ENCODE data around the gene MYLK4.

Gene MYLK4

DNA sequence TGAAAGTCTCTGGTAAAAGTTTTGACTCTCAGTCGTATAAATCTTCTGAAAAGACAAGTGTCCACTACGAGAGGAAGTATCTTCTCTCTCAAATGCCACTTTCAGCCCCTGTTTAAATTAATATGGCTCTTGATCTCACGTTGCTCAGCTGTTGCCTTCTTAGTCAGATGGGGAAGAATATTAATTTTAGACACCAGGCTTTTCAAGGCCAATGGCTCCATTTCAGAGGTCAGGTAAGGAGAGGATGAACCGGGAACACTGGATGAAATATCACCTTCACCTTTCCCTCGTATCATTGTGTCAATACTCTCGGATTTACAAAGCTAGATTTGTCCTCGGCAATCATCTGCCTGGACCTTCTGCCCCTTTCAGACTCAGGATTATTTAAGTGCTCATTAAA lies at the start of gene MYLK4:
Gene MYLK4 (minus strand): TSS at position 91 of the 400 bp plus-strand sequence. CDS start 1,628 bp downstream, outside the sequence.
- DNase-seq (ENCODE audit: low read depth, low spot score): no peak

DNA sequence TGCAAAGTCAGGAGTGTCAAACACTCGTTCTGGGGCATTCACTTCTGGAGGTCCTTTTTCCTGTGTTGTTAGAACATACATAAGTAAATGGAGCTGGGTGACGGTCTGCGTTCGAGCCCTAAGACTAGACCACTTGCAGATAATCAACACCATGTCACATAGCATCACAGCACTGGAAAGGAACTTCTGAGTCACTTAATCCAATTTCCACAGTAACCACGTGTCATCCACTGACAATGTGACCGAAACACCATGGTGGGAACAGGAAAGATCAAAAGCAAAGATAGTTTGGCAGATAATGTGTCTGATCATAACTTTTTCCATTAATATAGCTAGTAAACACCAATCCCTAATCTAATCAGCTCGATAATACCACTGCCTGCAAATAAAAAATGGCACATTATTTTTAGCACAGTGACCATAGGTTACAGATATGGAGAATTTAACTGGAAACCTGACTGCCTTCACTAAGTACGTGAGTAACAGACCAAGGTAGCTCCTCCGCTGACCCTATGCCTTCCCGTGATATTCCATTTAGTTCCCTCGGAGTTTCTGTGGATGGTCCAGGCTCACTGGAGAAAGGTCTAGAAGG lies 49.3 kb upstream of the MYLK4 start:
- no peak for DNase-seq (ENCODE audit: low read depth, low spot score)

DNA sequence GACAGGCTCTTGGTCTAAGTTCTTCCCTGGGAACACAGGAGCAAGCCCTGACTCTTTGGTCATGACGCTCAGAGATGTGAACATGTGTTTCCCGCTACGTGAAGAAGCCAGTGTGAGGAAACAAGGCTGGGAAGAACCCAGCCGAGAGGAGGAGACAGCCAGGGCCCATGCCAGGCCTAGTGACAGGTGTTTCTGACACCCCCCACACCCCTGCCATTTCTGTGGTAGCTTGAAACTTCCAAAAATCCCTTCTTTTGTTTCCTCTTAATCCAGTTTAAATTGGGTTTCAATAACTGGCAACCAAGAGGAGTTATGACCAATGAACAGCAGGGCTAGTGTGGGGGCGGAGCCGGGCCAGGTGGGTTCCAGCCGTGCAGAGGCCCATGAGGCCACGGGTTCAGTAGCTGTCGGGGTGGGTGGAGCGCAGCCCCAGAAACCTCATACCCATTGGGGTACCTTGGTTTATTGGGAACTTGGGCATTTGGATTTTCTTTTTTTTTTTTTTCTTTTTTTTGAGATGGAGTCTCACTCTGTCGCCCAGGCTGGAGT lies 47.9 kb upstream of the MYLK4 start:
- no peak for DNase-seq (ENCODE audit: low read depth, low spot score)

DNA sequence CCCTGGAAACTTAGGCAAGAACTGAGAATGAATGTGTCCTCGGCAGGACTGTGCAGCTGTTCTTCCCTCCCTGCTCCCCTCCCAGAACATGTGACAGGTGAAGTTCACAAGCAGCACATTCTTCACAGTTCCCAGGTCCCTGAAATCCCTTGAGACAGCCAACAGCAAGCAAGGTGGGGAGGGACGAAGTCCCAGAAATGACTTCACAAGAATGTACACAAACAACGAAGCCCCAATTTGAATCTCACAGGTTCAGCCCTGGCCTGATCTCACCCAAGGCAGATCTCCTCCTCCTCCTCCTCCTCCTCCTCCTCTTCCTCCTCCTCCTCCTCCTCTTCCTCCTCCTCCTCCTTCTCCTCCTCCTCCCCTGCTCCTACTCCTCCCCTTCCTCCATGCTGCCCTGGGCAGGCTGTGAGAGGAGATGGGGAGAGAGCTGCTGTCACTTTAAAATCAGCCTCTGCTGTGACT lies 46.9 kb upstream of the MYLK4 start:
- no peak for DNase-seq (ENCODE audit: low read depth, low spot score)

DNA sequence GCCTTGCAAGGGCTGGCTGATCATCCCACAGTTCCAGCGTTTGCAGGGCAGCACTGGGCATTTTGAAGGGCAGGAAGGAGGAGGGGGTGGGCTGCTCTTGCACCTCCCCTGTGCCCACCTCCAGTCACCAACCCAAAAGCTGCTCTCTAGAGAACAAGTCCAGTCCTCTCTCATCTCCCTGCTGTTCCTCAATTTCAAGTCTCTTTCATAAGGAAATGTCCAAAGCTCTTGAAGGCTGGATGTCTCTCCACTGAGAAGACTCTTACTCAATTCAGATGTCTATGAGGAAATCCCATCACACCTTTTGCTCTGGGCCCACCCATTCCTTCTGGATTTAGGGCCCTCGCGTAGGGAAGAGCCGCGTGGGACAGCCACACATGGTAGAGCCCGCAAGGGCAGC lies 46.1 kb upstream of the MYLK4 start:
- no peak for DNase-seq (ENCODE audit: low read depth, low spot score)

DNA sequence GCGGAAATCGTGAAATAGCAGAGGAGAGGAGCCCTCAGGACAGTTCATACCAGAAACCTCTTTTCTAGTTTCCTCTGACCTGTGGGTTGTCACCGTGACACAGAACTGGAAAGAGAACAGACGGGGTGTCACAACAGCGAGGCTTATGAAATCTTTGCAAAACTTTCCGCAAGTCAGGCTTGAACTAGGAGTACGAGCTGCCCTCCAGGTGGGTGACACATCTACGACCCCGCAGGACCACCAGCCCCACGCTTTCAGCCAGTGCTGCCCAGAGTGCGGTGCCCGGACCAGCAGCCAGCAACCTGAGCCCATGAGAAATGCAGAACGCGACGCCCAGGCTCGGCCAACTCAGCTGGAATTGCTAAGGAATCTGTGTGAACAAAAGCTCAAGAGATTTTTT lies 45.2 kb upstream of the MYLK4 start:
- no peak for DNase-seq (ENCODE audit: low read depth, low spot score)

DNA sequence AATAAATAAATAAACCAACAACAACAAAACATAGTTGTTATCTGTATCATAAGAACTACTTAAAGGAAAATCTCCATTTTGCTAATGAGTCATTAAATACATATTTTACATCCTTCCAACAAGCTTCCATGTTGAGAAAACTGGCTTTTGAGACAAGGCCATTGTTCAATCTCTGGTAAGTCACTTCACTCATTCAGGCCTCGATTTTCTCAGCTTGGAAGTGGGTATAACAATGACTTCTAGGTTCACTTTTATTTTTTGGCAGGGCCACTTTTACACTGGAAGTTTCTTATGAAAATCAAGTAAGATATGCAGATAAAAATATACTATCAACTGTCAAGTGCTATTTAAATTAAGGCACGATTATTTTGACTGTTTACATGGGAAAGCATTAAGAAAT lies 44.4 kb upstream of the MYLK4 start:
- no peak for DNase-seq (ENCODE audit: low read depth, low spot score)

DNA sequence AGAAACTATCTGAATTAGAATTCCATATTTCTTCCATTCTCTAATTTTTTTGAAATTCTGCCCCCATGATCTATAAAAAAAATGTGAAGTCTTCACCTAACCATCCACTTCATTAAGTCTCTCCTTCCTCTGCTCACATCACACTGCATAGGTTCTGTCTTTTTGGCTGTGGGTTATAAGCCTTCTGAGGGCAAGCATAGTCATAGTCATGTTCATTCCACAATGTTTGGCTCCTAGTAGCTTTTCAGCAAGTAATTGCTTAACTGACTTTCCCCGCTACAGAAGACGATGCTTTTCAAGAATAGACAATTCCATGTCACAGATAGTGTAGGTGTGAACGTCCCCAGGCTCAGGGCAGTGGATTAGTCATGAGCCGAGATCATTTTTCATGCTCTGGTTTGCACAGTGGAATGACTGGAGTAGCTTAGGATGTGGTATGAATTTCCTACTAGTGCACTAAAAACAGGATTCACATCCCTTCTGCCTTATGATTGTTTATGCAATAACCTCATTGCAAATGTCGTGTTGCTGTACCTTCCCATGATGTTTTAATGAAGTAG lies 43.5 kb upstream of the MYLK4 start:
- DNase-seq (ENCODE audit: low read depth, low spot score): no peak

DNA sequence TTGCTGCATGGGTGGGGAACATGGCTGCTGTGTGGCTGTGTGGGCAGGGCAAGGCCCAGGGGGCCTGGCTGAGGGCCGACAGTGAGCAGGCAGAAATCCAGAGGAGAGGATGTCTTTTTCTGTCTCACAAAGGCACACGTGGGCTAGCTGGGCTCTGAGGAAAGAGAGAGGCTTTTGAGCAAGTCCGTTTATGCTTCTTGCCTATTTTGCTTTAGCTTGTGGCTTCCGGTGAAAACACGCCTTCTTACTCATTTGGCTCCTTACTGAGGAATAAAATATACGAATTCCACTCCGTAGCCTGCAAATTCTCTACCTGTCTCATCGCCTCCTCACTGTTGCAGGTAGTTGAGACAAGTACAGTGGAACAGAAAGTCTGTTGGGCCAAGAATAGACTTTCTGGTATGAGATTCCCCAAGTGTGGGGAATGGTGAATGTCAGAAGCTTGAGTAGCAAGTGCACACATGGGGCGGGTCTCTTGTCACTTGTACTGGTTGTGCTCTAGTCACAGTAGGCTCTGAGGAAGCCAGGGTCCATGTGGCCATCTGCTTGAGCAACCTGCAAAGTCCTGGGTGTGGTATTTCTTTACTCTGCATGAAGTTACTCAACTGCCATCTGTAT lies 42.9 kb upstream of the MYLK4 start:
- no peak for DNase-seq (ENCODE audit: low read depth, low spot score)

DNA sequence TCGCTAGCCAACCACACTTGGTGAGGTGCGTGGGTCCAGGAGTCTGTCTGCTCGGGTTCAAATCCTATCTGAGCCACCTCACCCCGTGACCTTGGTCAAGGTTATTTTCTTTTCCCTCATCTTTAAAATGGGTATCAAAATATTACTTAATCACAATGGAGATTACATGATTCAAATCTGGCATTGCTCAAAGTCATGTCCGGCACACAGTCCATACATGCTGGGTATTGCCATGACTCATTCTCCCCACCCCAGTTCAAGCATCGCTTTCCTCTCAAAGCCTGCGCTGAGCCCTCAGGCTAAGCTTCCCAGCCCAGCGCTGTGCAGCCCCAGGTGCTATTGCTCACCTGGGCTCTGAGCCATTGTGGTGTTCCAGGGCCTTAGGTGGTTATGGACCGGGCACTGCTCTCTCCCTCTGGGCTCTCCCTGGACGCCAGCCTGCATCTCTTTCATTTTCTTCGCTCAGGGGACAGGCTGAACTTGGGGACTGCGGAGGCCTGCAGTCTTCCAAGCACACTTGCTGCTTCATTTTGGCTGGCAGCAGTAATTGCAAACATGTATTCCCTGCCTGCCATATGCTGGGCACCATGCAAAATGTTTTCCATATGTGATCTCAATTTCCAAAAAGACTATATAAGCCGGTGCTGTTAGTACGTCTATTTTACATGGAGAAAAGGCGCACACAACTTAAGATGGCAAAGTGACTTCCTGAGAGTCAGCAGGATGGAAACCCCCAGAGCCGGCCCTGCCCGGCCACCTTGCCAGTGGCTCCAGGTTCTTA lies 41.8 kb upstream of the MYLK4 start:
- no peak for DNase-seq (ENCODE audit: low read depth, low spot score)

DNA sequence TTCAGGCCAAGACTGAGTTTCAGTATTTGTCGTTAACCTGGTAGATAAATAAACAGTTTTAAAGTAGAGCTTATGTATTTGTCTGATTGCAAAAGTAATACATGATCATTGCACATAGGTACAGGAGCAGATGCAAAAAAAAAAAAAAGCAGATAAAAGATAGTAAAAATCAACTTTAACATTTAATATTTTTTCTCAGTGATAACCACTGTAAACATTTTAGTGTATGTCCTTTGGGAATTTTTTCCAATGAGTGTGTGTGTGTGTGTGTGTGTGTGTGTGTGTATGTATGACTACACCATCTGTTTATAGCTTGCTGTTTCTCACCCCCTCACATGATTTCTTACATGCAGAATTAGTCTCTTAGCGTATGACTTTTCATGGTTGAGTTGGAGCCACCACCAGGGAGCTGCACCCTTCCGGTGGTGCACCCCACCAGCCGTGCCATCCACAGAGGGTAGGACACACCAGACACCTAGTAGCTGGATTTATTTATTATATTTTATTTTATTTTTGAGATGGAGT lies 40.8 kb upstream of the MYLK4 start:
- DNase-seq (ENCODE audit: low read depth, low spot score): no peak

DNA sequence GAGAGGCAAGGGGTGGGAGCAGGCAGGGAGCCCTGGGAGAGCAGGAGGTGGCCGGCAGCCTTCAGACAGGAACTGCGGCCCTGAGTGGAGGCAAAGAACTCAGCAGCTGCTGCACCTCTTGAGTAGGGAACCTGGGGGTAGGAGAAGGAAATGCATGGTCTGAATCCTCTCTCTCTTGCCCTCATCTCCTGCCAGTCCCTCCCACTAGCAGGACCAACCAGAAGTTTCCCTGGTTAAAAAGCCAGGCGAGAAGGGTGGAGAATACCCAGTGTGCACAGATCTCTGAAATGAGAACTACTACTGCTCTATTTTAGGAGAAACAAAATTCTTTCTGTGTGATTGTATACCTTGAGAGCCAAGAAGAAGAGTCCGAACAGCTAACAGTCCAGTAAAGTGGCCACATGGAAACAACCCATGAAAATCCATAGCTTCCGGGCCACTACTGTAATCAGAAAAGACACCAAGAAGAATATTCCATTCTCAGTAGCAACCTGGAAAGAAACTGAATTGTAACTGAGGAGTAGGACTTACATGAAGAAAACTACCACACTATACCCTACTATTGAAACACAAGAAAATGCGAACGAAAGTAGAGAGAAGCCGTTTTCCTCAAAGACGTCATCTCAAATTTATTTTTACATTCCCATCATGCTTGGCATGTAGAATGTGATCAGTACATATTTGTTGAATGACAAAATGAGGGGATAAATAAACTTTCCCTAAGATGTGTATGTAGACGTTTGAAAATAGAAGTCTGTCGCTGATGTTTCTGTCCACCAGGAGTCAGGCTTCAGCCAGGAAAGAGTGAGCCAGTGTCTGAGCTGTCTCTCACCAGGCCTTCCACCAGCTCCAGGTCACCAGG lies 40.1 kb upstream of the MYLK4 start:
- DNase-seq (ENCODE audit: low read depth, low spot score): peak; percentile 28

DNA sequence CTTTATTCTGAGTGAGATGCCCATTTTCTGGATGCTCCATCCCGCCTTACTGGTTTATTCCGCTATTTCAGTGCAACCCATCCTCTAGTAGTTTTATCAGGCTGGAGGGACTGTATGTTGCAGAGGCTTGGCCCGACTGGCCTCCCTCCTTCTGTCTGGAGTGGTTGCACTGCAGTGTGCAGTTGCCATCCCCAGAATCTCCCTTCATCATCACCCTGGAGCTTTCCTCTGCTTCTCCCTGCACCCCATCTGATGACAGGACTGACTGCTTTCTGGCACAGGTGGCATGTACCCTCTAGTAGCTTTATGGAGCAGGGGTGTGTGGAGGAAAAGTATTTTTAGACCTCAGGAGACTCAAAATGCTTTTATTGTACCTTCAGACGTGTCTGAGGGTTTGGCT lies 35.5 kb upstream of the MYLK4 start:
- DNase-seq (ENCODE audit: low read depth, low spot score): no peak

DNA sequence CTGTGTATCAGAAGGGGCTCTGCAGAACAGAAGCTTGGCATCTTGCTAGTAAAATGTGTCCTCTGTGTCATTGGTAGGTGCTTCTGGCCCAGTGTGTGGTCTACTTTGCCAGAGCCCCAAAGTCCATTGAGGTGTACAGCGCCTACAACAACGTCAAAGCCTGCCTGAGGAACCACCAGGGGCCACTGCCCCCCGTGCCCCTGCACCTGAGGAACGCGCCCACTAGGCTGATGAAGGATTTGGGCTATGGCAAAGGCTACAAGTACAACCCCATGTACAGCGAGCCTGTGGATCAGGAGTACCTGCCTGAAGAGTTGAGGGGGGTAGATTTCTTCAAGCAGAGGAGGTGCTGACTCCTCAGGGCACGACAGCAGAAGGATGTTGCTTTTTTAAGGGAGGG lies 34.2 kb upstream of the MYLK4 start:
- DNase-seq (ENCODE audit: low read depth, low spot score): no peak

DNA sequence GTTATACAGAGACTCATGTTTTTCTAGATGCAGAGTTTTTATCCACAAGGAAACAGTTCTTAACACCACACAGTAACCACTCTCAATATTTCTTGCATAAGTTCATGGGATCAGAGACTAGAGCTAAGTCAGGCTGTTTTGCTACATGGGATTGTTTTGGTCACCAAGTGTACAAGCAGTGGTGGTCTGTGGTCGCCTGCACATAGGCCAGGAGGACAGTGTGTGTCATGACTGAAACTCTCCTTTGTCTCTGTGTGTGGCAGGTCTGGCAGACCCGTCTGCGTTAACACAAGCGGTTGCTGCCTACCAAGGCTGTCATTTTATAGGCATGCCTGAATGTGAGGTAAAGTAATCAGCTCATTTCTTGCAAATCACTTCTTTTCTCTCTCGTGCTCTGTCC lies 33.3 kb upstream of the MYLK4 start:
- DNase-seq (ENCODE audit: low read depth, low spot score): no peak

DNA sequence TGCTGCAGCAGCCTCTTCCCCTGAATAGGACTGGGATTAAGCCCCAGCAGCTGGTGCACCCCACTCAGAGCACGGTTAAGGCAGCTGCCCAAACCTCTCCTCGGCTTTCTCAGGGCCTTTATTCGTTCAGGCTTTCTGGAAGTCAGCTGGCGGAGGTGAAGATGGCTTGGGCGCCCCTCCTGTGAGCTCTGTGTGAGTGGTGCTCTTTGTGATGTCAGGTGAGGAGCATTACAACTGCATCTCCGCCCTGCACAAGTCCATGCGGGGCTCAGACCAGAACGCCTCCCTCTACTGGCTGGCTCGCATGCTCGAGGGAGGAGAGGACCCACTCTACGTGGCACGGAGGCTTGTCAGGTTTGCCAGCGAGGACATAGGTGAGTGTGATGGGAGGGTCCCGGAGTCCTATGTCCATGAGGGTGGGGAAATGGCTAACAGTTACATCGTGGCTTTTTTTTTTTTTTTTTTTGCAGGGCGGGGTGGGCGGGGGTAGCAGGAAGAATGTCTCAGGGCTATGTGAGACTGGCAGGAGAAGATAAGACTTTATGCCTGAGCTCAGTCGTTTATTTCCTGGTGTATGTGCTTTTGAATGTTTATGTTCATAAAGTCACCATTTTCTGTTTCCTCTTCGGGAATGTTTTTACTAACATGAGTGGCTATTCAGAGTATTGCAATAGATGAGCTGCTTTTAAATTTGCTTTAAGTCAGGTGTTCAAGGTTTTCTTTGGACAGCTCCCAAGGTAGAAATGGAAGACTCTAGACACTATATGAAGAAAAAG lies 32.7 kb upstream of the MYLK4 start:
- DNase-seq (ENCODE audit: low read depth, low spot score): peak; percentile 25

DNA sequence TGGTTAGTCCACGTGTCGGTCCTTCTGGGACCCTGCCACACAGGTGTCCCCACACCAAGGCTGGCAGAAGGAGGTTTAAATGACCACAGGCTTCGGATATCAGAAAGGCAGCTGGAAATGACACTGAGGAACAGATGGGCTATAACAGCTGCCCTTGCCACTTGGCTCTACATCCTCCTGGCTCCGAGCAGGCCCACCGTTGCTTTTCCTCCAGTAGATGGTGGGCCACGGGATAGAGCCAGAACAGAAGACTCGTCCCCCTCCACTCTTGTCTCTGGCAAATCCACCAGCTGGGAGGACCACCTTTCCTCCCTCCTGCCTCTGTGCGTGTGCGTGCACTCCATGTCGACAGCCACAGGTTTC lies 32.1 kb upstream of the MYLK4 start:
- DNase-seq (ENCODE audit: low read depth, low spot score): no peak

DNA sequence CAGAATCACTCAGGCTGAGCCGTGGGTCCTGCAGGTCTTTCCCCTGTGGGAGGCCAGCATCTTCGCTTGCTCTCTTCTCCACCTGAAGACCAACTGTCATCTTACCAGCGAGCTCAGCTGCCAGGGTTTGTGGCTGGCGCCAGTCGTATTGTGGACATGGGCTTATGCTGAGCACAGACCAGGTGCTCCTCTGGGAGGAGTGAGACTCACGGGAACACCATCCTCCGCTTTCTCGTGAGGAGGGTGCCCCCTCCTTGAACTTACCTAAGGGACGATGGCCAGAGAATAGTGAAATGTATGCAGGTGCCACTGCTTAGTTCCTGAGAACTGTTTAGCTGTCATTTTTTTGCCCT lies 31.6 kb upstream of the MYLK4 start:
- no peak for DNase-seq (ENCODE audit: low read depth, low spot score)

DNA sequence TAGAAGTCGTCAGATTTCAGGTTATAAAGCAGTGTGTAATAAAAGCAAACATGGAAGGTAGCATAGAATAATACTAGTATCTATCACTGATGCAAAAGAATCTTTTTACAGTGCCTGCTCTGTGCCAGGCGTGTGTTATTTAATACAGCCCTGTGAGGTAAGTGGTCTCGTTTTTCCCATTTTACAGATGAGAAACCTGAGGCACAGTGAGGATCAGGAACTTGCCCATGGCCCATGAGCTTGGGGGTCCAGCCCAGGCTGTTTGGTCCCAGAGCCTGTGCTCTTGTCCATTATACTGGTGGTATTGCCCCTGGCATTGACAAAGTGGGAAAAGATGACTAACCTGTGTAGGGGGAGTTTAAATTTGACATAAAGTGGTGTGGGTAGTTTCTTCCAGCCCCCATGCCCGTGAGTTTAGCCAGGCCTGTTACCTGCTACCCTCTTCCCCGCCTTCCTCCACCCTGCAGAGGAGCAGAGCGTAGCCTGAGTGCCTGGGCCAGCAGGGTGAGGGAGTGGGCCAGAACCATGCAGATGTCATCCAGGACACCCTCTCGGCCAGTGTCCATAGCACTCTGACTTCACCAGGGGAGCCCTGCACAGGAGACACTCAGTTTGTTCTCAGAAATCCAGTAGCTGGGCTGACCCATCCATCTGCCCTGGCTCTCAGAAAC lies 31.1 kb upstream of the MYLK4 start:
- no peak for DNase-seq (ENCODE audit: low read depth, low spot score)

Measured in iPS DF 19.7 (cell line).